Hepatic stellate cell (primary cell): ENCODE measurements around the gene C13orf42.

ENCODE experiments used
- DNase-seq: peaks from one replicate; pipeline ENCODE4 v3.0.0; 2011; ENCODE audit warnings: low spot score

Gene C13orf42

GRCh38 chr13:51033421-51034185 lies 77.5 kb downstream of the C13orf42 start:
- DNase-seq, result no peak

- DNase-seq, result no peak
Measured at GRCh38 chr13:51032831-51033230, 78.2 kb downstream of the C13orf42 start.
